Measurements from ENCODE around the gene ACAD8. TPM values are rescaled to one million over a fixed set of nuclear protein-coding genes. Genes with fewer than 3 reads are reported as not detected.

Gene ACAD8
- total and polyA plus RNA-seq, 2 of the 8 experiments (the other 6 are each of a cell fraction or from before 2014, with no cell fraction given): 45.8 to 52.7 TPM

DNA sequence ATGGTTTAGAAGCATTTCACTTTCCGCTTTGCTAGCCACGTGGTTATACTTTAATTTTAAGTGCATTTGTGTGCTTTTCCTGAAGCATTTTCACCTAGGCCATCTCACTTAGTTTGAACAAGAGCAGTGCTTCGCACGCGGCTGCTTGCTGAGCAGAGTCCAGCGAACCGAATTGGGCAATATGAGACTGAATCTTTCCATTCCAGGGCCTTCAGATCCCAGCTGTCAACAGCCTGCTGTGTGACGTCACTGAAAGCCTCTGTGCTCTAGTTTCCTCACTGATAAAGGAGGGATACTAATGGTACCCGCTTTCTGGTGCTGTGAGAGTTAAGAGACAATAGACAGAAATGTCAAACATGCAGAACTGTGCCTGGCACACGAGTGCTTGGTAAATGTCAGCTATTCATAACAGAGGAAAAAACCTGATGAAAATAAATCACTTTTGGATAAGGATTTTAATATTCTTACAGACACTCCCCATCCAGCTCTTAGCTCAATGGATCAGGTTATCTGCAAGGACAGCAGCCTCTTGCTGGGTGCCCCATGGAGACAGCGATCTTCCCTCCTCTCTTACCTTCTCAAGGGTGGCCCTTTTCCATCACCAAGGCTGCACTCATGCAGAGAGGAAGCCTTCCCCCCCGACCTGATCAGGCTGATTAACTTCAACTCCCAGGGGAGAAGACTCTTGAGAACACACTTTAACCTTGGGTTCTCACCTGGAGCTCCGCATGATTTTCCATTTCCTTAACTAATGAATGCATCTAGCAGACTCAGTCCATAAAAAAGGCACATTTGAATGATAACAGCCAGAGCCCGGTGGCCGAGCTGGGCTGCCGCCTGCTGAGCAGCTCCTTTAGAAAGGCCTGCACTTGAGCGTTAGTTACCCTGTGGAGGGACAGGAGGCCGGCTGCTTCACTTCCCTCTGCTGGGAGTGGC is 19.3 kb downstream of the ACAD8 start (continued):
- TF ChIP-seq, protein P1, sequence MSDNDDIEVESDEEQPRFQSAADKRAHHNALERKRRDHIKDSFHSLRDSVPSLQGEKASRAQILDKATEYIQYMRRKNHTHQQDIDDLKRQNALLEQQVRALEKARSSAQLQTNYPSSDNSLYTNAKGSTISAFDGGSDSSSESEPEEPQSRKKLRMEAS (IDR thresholded peaks at IDR 0.05): no peak
- TF ChIP-seq SP1 (IDR thresholded peaks at IDR 0.05; ENCODE audit: low read depth, low read length) (no peak), RXRA (IDR thresholded peaks at IDR 0.05; ENCODE audit: insufficient read depth, low read depth, low read length) (0 out of 2 replicates have a peak, but pooled peaks have one; percentile 26), SAP30 (IDR thresholded peaks at IDR 0.05; ENCODE audit: insufficient read depth, insufficient replicate concordance, low read length) (peak; percentile 22), CHD1 (IDR thresholded peaks at IDR 0.05; ENCODE audit: low read depth, low read length) (no peak), ASH2L (IDR thresholded peaks at IDR 0.05; ENCODE audit: low read length) (peak; percentile 66), PHF8 (conservative IDR thresholded peaks at IDR 0.05; ENCODE audit: low read depth, low read length) (no peak), CEBPB (IDR thresholded peaks at IDR 0.05; ENCODE audit: low read depth, low read length) (peak; percentile 45), TAF1 (IDR thresholded peaks at IDR 0.05; ENCODE audit: low read depth, low read length) (peak; percentile 54; the same call in 1 of the 2 replicates), NRF1 (IDR thresholded peaks at IDR 0.05; ENCODE audit: low read depth, low read length) (no peak), EP300 (IDR thresholded peaks at IDR 0.05; ENCODE audit: borderline replicate concordance in 1 of 2, low read depth in 2 of 2, low read length in 2 of 2) (peak in 1 of 2 experiments; percentile 5; a peak in 1 of 3 replicates), MAFK (IDR thresholded peaks at IDR 0.05; ENCODE audit: low read depth, low read length) (no peak), CHD2 (IDR thresholded peaks at IDR 0.05; ENCODE audit: low read length) (no peak), BACH1 (IDR thresholded peaks at IDR 0.05; ENCODE audit: low read length) (0 out of 2 replicates have a peak, but pooled peaks have one; percentile 22), HDAC2 (IDR thresholded peaks at IDR 0.05; ENCODE audit: borderline replicate concordance in 1 of 2, low read depth in 2 of 2, low read length in 2 of 2) (peak in 1 of 2 experiments; percentile 84; a peak in 2 of 4 replicates)
- TF ChIP-seq, protein P2, sequence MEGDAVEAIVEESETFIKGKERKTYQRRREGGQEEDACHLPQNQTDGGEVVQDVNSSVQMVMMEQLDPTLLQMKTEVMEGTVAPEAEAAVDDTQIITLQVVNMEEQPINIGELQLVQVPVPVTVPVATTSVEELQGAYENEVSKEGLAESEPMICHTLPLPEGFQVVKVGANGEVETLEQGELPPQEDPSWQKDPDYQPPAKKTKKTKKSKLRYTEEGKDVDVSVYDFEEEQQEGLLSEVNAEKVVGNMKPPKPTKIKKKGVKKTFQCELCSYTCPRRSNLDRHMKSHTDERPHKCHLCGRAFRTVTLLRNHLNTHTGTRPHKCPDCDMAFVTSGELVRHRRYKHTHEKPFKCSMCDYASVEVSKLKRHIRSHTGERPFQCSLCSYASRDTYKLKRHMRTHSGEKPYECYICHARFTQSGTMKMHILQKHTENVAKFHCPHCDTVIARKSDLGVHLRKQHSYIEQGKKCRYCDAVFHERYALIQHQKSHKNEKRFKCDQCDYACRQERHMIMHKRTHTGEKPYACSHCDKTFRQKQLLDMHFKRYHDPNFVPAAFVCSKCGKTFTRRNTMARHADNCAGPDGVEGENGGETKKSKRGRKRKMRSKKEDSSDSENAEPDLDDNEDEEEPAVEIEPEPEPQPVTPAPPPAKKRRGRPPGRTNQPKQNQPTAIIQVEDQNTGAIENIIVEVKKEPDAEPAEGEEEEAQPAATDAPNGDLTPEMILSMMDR (IDR thresholded peaks at IDR 0.05; ENCODE audit: control extremely low read depth in 1 of 3, insufficient read depth in 1 of 3, low read depth in 1 of 3, low read length in 3 of 3): no peak
- TF ChIP-seq, protein P3, sequence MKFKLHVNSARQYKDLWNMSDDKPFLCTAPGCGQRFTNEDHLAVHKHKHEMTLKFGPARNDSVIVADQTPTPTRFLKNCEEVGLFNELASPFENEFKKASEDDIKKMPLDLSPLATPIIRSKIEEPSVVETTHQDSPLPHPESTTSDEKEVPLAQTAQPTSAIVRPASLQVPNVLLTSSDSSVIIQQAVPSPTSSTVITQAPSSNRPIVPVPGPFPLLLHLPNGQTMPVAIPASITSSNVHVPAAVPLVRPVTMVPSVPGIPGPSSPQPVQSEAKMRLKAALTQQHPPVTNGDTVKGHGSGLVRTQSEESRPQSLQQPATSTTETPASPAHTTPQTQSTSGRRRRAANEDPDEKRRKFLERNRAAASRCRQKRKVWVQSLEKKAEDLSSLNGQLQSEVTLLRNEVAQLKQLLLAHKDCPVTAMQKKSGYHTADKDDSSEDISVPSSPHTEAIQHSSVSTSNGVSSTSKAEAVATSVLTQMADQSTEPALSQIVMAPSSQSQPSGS (IDR thresholded peaks at IDR 0.05; ENCODE audit: low read length): peak; percentile 80; the same call in 1 of the 2 replicates

Measured in H1 (cell line).